Measurements from ENCODE around the gene LAMA2. TPM values are rescaled to one million over a fixed set of nuclear protein-coding genes. Genes with fewer than 3 reads are reported as not detected.

The LAMA2 gene
- total RNA-seq, 4 donors from 2014 or later: 15.4 to 55.3 (median 38.7) TPM

DNA sequence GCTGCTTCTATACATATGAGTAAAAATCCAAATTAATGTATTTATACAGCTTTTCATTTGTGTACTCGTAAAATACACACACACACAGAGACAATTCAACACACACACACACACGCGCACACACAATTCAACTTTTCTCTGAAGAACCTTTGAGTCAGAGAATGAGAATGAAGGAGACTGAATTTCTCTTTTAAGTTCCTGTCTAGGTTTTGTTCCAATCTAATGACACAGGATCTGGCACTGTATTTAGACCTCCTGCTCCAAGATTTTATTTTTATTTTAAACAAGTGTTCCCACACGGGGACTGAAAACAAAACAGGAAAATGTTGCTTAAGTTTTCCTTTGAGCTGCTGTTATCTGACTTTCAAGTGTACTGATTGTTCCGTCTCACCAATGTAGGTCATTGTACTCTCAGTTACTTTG lies 250.8 kb downstream of the LAMA2 start:
- Histone ChIP-seq H3K9me3 (no peaks in the 10 kb centered on the region), H3K4me1 (no peaks in the 10 kb centered on the region), H3K4me3 (no peak overlapping the region), H3K27ac (peak overlapping the region in 1 of 4 donors; percentile 35), H3K27me3 (no peaks in the 10 kb centered on the region), H3K36me3 (no peaks in the 10 kb centered on the region)
- no peak for TF ChIP-seq POLR2A (IDR thresholded peaks at IDR 0.05)
- TF ChIP-seq, protein P1, sequence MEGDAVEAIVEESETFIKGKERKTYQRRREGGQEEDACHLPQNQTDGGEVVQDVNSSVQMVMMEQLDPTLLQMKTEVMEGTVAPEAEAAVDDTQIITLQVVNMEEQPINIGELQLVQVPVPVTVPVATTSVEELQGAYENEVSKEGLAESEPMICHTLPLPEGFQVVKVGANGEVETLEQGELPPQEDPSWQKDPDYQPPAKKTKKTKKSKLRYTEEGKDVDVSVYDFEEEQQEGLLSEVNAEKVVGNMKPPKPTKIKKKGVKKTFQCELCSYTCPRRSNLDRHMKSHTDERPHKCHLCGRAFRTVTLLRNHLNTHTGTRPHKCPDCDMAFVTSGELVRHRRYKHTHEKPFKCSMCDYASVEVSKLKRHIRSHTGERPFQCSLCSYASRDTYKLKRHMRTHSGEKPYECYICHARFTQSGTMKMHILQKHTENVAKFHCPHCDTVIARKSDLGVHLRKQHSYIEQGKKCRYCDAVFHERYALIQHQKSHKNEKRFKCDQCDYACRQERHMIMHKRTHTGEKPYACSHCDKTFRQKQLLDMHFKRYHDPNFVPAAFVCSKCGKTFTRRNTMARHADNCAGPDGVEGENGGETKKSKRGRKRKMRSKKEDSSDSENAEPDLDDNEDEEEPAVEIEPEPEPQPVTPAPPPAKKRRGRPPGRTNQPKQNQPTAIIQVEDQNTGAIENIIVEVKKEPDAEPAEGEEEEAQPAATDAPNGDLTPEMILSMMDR (IDR thresholded peaks at IDR 0.05): no peak
- no peak for DNase-seq

DNA sequence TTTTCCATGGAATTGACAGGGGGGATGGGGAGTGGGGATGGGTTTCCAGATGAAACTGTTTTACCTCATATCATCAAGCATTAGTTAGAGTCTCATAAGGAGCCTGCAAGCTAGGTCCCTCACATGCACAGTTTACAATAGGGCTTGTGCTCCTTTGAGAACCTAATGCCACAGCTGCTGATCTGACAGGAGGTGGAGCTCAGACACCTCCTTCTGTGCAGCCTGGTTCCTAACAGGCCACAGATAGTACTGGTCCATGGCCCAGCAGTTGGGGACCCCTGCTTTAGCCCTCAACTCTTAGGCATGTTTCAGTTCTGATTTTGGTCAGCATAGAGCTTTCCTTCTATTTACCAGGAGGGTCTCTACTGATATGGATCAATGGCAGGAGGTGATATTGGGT lies 251.6 kb downstream of the LAMA2 start:
- TF ChIP-seq, protein P1 (IDR thresholded peaks at IDR 0.05): no peak
- TF ChIP-seq POLR2A (IDR thresholded peaks at IDR 0.05): no peak
- Histone ChIP-seq H3K36me3 (no peaks in the 10 kb centered on the region), H3K27me3 (no peaks in the 10 kb centered on the region), H3K27ac (peak overlapping the region in 3 of 4 donors; percentile 17 to 52 (median 35)), H3K4me1 (no peaks in the 10 kb centered on the region), H3K4me3 (no peak overlapping the region), H3K9me3 (no peaks in the 10 kb centered on the region)
- no peak for DNase-seq

DNA sequence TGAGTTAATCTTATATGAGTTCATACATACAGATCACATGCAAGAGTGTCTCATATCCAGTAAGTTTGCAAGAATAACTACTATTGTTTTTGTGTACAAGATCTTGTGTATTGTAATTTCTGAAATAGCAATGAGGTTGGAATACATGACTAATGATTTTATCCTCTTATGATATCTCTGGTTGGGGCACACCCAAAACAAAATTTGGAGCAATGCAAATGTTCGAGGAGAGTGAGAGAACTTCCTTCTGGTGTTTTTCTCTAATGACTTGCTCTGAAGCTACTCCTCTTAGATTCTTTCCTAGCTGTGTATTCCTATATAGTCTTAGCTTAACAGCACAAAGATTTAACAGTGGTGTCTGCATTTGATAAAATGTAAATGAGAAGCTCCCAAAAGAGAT lies 252.5 kb downstream of the LAMA2 start:
- H3K27me3 ChIP-seq: no peaks in the 10 kb centered on the region

DNA sequence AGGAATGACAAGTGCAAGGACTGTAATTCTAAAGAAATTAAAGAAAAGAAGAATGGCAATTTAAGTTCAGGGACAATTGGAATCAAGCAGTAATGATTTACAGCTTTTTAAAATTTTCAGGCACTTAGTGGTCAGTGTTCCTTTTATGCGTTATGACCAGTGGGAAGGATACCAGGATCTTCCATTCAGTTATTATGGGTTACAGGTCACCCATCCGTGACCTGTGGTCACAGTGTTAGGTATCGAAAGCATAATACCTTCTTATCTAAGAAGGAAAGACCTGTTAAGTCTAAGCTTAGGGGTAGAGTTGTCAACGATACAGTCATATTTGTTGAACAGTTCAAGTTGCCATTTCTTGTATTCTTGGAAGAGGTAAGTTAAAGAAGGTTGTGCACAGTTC lies 253.8 kb downstream of the LAMA2 start:
- no peaks in the 10 kb centered on the region for H3K9me3 ChIP-seq
- no peak overlapping the region for H3K4me3 ChIP-seq
- no peaks in the 10 kb centered on the region for H3K36me3 ChIP-seq
- H3K4me1 ChIP-seq: no peaks in the 10 kb centered on the region
- H3K27ac ChIP-seq: no peak overlapping the region
- TF ChIP-seq, protein P1 (IDR thresholded peaks at IDR 0.05): no peak
- no peak for TF ChIP-seq POLR2A (IDR thresholded peaks at IDR 0.05)
- no peak for DNase-seq
- no peaks in the 10 kb centered on the region for H3K27me3 ChIP-seq

More for the DNA sequence above, 252.5 kb downstream of the LAMA2 start:
- H3K4me3 ChIP-seq: no peak overlapping the region
- H3K4me1 ChIP-seq: no peaks in the 10 kb centered on the region
- no peaks in the 10 kb centered on the region for H3K36me3 ChIP-seq
- TF ChIP-seq, protein P1 (IDR thresholded peaks at IDR 0.05): no peak
- no peak for TF ChIP-seq POLR2A (IDR thresholded peaks at IDR 0.05)
- no peak for DNase-seq
- peak overlapping the region in 1 of 4 donors; percentile 9 for H3K27ac ChIP-seq
- H3K9me3 ChIP-seq: no peaks in the 10 kb centered on the region

DNA sequence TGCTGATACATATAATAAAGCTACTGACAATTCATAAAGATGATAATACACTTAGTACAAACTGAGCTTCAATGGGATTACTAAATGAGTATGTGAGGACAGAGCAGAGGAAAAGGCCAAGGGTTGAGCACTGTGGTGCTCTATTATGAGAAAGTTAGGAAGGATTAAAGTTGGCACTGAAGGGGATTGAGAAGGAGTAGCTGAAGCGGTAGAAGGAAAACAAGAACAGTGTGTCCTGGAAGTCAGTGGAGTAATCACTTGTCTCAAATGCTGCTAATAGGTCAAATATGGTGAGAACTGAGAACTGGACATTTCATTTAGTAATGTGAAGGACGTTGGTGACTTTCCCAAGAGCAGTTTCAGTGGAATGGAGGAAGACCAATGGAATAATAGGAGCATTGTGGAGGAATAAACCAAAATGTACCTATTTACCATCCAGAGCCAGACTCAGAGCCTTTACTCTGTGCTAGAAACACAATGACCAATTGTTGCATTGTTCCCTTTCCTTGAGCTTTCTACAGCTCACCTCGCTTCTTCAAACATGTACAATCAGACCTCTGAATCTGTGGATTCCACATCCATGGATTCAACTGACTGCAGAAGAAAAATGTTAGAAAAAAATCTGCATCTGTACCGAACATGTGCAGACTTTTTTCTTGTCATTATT lies 255.9 kb downstream of the LAMA2 start:
- no peak for DNase-seq
- peak overlapping the region in 1 of 4 donors; percentile 50 for H3K27ac ChIP-seq
- H3K4me3 ChIP-seq: no peak overlapping the region
- TF ChIP-seq POLR2A (IDR thresholded peaks at IDR 0.05): no peak
- TF ChIP-seq, protein P1 (IDR thresholded peaks at IDR 0.05): no peak
- no peaks in the 10 kb centered on the region for H3K27me3 ChIP-seq
- H3K4me1 ChIP-seq: no peaks in the 10 kb centered on the region
- no peaks in the 10 kb centered on the region for H3K36me3 ChIP-seq
- H3K9me3 ChIP-seq: no peaks in the 10 kb centered on the region
